K562 (cell line): Measurements from ENCODE around the gene IQUB. TPM values are rescaled to one million over a fixed set of nuclear protein-coding genes. Genes with fewer than 3 reads are reported as not detected.
A peak's percentile ranks its signal among the peaks of the same experiment; 100 is the strongest.

Source experiments
- BMI1 ChIP-seq: fragments of 150-350 bp; IDR thresholded peaks from 2 replicates; pipeline ENCODE4 v1.6.1; 2014; ENCODE audit warnings: low read length
- CC2D1A ChIP-seq: fragments of 450-650 bp; IDR thresholded peaks from 2 replicates; pipeline ENCODE4 v1.6.1; 2017; ENCODE audit warnings: mild to moderate bottlenecking
- CUX1 ChIP-seq: fragments of 200-800 bp; sonication (Bioruptor generic); IDR thresholded peaks from 2 replicates; pipeline ENCODE4 v1.6.1; 2016; ENCODE audit warnings: missing genetic modification characterization, missing compliant biosample characterization
- GATAD2A ChIP-seq: fragments of 450-650 bp; IDR thresholded peaks from 2 replicates; pipeline ENCODE4 v1.6.1; 2017
- HBP1 ChIP-seq: fragments of 450-650 bp; formaldehyde crosslinking; IDR thresholded peaks from 2 replicates; pipeline ENCODE4 v1.4.0; 2022; ENCODE audit warnings: missing genetic modification characterization
- HMG20A ChIP-seq: fragments of 450-650 bp; formaldehyde crosslinking; conservative IDR thresholded peaks from 2 replicates; pipeline ENCODE4 v1.4.0; 2020; ENCODE audit warnings: mild to moderate bottlenecking, mixed read lengths
- HMG20B ChIP-seq: fragments of 250-450 bp; sonication (Bioruptor Pico); IDR thresholded peaks from 2 replicates; pipeline ENCODE4 v1.5.0; 2021; ENCODE audit warnings: mild to moderate bottlenecking
- RHOXF2B ChIP-seq: fragments of 250-450 bp; sonication (Bioruptor Pico); conservative IDR thresholded peaks from 2 replicates; pipeline ENCODE4 v1.5.1; 2021
- SMARCA5 ChIP-seq: fragments of 450-650 bp; IDR thresholded peaks from 2 replicates; pipeline ENCODE4 v1.6.1; 2016
- TOE1 ChIP-seq, 2 experiments: fragments of 450-650 bp in 1 of 2; sonication (generic) in 1 of 2; formaldehyde crosslinking in 1 of 2; IDR thresholded peaks; 2 replicates each; pipeline versions ENCODE4 v1.7.1 to v1.8.0; 2016 to 2022; ENCODE audit warnings: borderline replicate concordance in 2 of 2, mild to moderate bottlenecking in 2 of 2, antibody characterized with exemption in 1 of 2, inconsistent platforms in 1 of 2, low read depth in 1 of 2, missing genetic modification reagents in 1 of 2, moderate library complexity in 1 of 2
- U2AF1 ChIP-seq: fragments of 200-400 bp; formaldehyde crosslinking; optimal IDR thresholded peaks from 2 replicates; pipeline ENCODE3; 2017; ENCODE audit warnings: mild to moderate bottlenecking, low read depth, low read length, moderate library complexity
- ZHX1 ChIP-seq: fragments of 150-350 bp; conservative IDR thresholded peaks from 2 replicates; pipeline ENCODE4 v1.6.1; 2014; ENCODE audit warnings: low read length
- ZNF398 ChIP-seq: fragments of 250-450 bp; sonication (Bioruptor Pico); IDR thresholded peaks from 2 replicates; pipeline ENCODE4 v1.8.0; 2021; ENCODE audit warnings: moderate library complexity, mild to moderate bottlenecking, inconsistent platforms
- ZNF436 ChIP-seq: fragments of 250-450, 450-650 bp; sonication (Bioruptor Pico); formaldehyde crosslinking; IDR thresholded peaks from 2 replicates; pipeline ENCODE4 v1.7.0; 2020; ENCODE audit warnings: mild to moderate bottlenecking
- ZNF586 ChIP-seq: fragments of 450-650 bp; formaldehyde crosslinking; conservative IDR thresholded peaks from 2 replicates; pipeline ENCODE4 v1.4.0; 2020; ENCODE audit warnings: mild to moderate bottlenecking, moderate library complexity
- polyA plus RNA-seq, 8 experiments: library from polyadenylated mRNA; depleted of rRNA in 4 of 8; stranded (reverse) in 5 of 8; unstranded in 3 of 8; fragments of >200 nt; fragmentation: Nextera tagmentation in 2 of 8; fragmentation: Illumina TruSeq in 1 of 8; extraction: Ambion mirVana in 2 of 8; extraction: Trizol in 1 of 8; gene quantifications; 2 replicates each; pipeline versions ENCODE4 v1.2.1 to v1.2.3, GENCODE V29; 2011 to 2014; ENCODE audit warnings: inconsistent platforms in 1 of 8, missing spikeins in 1 of 8
- total RNA-seq, 7 experiments: library from RNA; depleted of rRNA in 6 of 7; stranded (reverse); fragments of >200 nt in 6 of 7; fragmentation: Illumina TruSeq in 2 of 7; extraction: Trizol in 2 of 7; gene quantifications; 2 replicates each; pipeline versions ENCODE4 v1.2.1 to v1.2.3, GENCODE V29; 2011 to 2021; ENCODE audit warnings: low replicate concordance in 1 of 7

The IQUB gene
- total and polyA plus RNA-seq, 9 of the 15 experiments (the other 6 are each of a cell fraction or from before 2014, with no cell fraction given): 0.62 to 2.6 (median 1.4) TPM

GRCh38 chr7:123534383-123535260 lies at the start of gene IQUB (continued):
- TF ChIP-seq ZNF586 (CRISPR knock-in tag): no peak
- TF ChIP-seq RHOXF2B (CRISPR knock-in tag): no peak
- no peak for TF ChIP-seq U2AF1
- peak; percentile 97 for TF ChIP-seq ZHX1
- no peak for TF ChIP-seq GATAD2A
- TF ChIP-seq HMG20A (CRISPR knock-in tag): no peak
- TF ChIP-seq CUX1 (CRISPR knock-in tag): no peak
- TF ChIP-seq TOE1 (IDR thresholded peaks at IDR 0.05; ENCODE audit: borderline replicate concordance): peak; percentile 83
- no peak for TF ChIP-seq TOE1 (CRISPR knock-in tag; IDR thresholded peaks at IDR 0.05; ENCODE audit: borderline replicate concordance, low read depth)
- no peak; the same call in 1 of the 2 replicates for TF ChIP-seq CC2D1A
- TF ChIP-seq HBP1 (CRISPR knock-in tag): peak; percentile 96
- TF ChIP-seq SMARCA5: no peak
- TF ChIP-seq ZNF398 (CRISPR knock-in tag): no peak
- no peak for TF ChIP-seq BMI1
- TF ChIP-seq ZNF436 (CRISPR knock-in tag): no peak
- no peak for TF ChIP-seq HMG20B
